ENCODE measurements around the gene PPP6R3. TPM values are rescaled to one million over a fixed set of nuclear protein-coding genes. Genes with fewer than 3 reads are reported as not detected.

Gene PPP6R3
- polyA plus RNA-seq, 1 of the 3 experiments (the other 2 are of a cell fraction), result 28.1 TPM

DNA sequence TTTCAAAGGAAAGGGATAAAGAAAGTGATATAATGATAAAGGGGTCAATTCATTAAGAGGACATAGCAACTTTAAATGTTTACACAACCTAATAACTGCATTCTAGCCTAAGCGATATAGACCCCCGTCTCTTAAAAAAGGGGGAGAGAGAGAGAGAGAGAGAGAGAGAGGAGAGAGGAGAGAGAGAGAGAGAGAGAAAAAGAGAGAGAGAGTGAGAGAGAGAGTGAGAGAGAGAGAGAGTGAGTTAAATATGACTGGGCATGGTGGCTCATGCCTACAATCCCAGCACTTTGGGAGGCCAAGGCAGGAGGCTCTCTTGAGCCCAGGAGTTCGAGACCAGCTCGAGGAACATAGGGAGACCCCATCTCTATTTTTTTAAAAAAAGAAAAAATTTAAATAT is 133.6 kb downstream of the PPP6R3 start:
- H3K9me3 ChIP-seq, result no peaks in the 10 kb centered on the region
- H3K27me3 ChIP-seq (ENCODE audit: insufficient read depth), result no peaks in the 10 kb centered on the region
- H3K4me2 ChIP-seq, result no peak overlapping the region
- no peaks in the 10 kb centered on the region; the same call in 1 of the 2 replicates for H4K20me1 ChIP-seq (ENCODE audit: insufficient read depth)
- peaks cover 10% of the 10 kb centered on the region; the same call in 1 of the 2 replicates for H3K79me2 ChIP-seq (ENCODE audit: insufficient read depth)
- WGBS (ENCODE audit: low lambda C conversion rate), result 98% methylated on average over 4 of the region's 4 CpGs
- H3F3A ChIP-seq (replicated peaks; ENCODE audit: insufficient read depth), result no peaks in the 10 kb centered on the region
- ChIA-PET POLR2A (no interaction called here), CTCF (no interaction called here)
- peaks cover 0 to 7% of the 10 kb centered on the region in 2 experiments; a peak in 2 of 4 replicates for H3K4me1 ChIP-seq (ENCODE audit: control insufficient read depth in 1 of 2, insufficient read depth in 2 of 2, low read depth in 1 of 2, low read length in 1 of 2)
- no peak overlapping the region for H3K4me3 ChIP-seq (ENCODE audit: low read depth in 2 of 2, low read length in 1 of 2)
- no peak for DNase-seq
- no peak overlapping the region for H3K9ac ChIP-seq
- H3K36me3 ChIP-seq (replicated peaks in 1 of 2; ENCODE audit: control insufficient read depth in 1 of 2, insufficient read depth in 2 of 2, low read length in 1 of 2), result peaks cover 66 to 79% of the 10 kb centered on the region in 2 experiments
- H3K9me2 ChIP-seq, result no peaks in the 10 kb centered on the region
- no peak for TF ChIP-seq GATA2 (CRISPR knock-in tag; IDR thresholded peaks at IDR 0.05)
- TF ChIP-seq YY1 (IDR thresholded peaks at IDR 0.05; ENCODE audit: low read depth), result no peak
- TF ChIP-seq SIN3A (IDR thresholded peaks at IDR 0.05; ENCODE audit: borderline replicate concordance, low read depth, low read length), result no peak
- no peak for TF ChIP-seq MXI1 (IDR thresholded peaks at IDR 0.05; ENCODE audit: low read depth, low read length)
- TF ChIP-seq, protein P1, sequence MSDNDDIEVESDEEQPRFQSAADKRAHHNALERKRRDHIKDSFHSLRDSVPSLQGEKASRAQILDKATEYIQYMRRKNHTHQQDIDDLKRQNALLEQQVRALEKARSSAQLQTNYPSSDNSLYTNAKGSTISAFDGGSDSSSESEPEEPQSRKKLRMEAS (IDR thresholded peaks at IDR 0.05; ENCODE audit: low read depth), result no peak
- no peak for TF ChIP-seq FOXM1 (IDR thresholded peaks at IDR 0.05; ENCODE audit: low read depth)
- TF ChIP-seq GABPA (IDR thresholded peaks at IDR 0.05; ENCODE audit: low read depth), result no peak
- TF ChIP-seq TEAD4 (IDR thresholded peaks at IDR 0.05; ENCODE audit: borderline replicate concordance, insufficient read depth), result no peak
- no peak for TF ChIP-seq MEF2A (IDR thresholded peaks at IDR 0.05; ENCODE audit: borderline replicate concordance, low read depth)
- no peak for TF ChIP-seq RFX5 (IDR thresholded peaks at IDR 0.05; ENCODE audit: low read length)
- no peak overlapping the region for H3K27ac ChIP-seq (ENCODE audit: low read depth in 2 of 2, low read length in 1 of 2)
- no peak overlapping the region for H2AFZ ChIP-seq (ENCODE audit: low read depth)

- Histone ChIP-seq H2AFZ (ENCODE audit: low read depth) (no peak overlapping the region), H3K27ac (ENCODE audit: low read depth in 2 of 2, low read length in 1 of 2) (no peak overlapping the region), H3F3A (replicated peaks; ENCODE audit: insufficient read depth) (no peaks in the 10 kb centered on the region), H3K4me1 (ENCODE audit: control insufficient read depth in 1 of 2, insufficient read depth in 2 of 2, low read depth in 1 of 2, low read length in 1 of 2) (peaks cover 0 to 9% of the 10 kb centered on the region in 2 experiments; a peak in 2 of 4 replicates), H3K9me2 (no peaks in the 10 kb centered on the region), H3K79me2 (ENCODE audit: insufficient read depth) (peaks cover 6% of the 10 kb centered on the region; the same call in 1 of the 2 replicates), H3K27me3 (ENCODE audit: insufficient read depth) (no peaks in the 10 kb centered on the region), H3K9me3 (no peaks in the 10 kb centered on the region), H3K36me3 (replicated peaks in 1 of 2; ENCODE audit: control insufficient read depth in 1 of 2, insufficient read depth in 2 of 2, low read length in 1 of 2) (peaks cover 55 to 75% of the 10 kb centered on the region in 2 experiments), H4K20me1 (ENCODE audit: insufficient read depth) (no peaks in the 10 kb centered on the region; the same call in 1 of the 2 replicates), H3K4me3 (ENCODE audit: low read depth in 2 of 2, low read length in 1 of 2) (no peak overlapping the region), H3K4me2 (no peak overlapping the region), H3K9ac (no peak overlapping the region)
- WGBS (ENCODE audit: low lambda C conversion rate), result 97% methylated on average over 4 of the region's 4 CpGs
- CTCF ChIA-PET, result interaction anchor here (0.8 to 2.2 kb wide), 3 partner anchors 10 to 294 kb away, joined by 3 to 5 read pairs (median 5); no protein-coding TSS in a partner anchor
- POLR2A ChIA-PET, result interaction anchor here (0.5 to 1.0 kb wide), 2 partner anchors 8 to 159 kb away, joined by 3 read pairs; no protein-coding TSS in a partner anchor
- DNase-seq, result no peak
- TF ChIP-seq RAD21 (IDR thresholded peaks at IDR 0.05; ENCODE audit: low read length), result no peak
- TF ChIP-seq MXI1 (IDR thresholded peaks at IDR 0.05; ENCODE audit: low read depth, low read length), result no peak
- TF ChIP-seq EP300 (IDR thresholded peaks at IDR 0.05; ENCODE audit: borderline replicate concordance in 1 of 2, low read depth in 1 of 2, low read length in 1 of 2), result no peak
- no peak for TF ChIP-seq CTCF (IDR thresholded peaks at IDR 0.05)
- TF ChIP-seq ELF1 (IDR thresholded peaks at IDR 0.05), result no peak
- no peak for TF ChIP-seq FOXJ3 (CRISPR knock-in tag; IDR thresholded peaks at IDR 0.05)
- TF ChIP-seq USF2 (IDR thresholded peaks at IDR 0.05; ENCODE audit: borderline replicate concordance, low read depth, low read length), result no peak
- TF ChIP-seq NRF1 (IDR thresholded peaks at IDR 0.05; ENCODE audit: low read depth, low read length), result no peak
- no peak for TF ChIP-seq YY1 (IDR thresholded peaks at IDR 0.05; ENCODE audit: low read depth)
Measured at GRCh38 chr11:68596231-68596630, 135.7 kb downstream of the PPP6R3 start.

Measured in SK-N-SH (cell line).